ENCODE measurements around the gene METTL2B.

METTL2B gene

DNA sequence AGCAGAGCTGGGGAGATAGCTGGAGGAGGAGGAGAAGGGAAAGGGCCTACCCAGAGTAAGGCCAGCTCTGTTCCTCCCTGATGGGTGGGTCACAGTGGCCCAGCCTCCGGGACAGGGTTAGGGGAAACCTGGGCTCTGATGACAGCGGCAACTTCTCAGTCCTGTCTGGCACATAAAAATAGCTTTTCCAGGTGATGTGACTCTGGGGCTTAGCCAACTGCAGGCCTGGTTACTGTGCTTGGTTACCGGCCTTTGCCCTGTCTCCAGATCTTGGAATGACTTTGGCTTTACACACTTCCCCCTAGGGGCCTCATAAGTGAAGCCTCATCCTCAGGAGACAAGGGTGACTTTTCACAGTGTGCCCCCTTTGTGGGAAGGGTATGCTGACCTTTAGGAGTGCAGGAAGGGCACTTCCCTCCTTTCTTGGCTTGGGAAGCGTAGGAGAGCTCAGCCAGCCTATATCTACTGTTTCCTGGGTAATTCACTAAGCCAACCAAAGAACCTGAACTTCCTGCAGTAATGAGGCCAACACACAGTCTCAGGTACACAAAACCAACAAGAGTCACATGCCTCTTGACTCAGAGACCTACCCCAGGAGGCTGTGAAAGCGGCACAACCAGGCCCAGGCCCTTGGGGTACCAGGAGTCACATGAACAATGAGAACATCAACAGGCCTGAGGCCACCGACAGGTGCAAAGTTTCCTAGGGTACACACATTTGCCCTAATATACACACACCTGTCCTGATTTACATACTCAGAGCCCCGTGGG lies 32.5 kb upstream of the METTL2B start:
- H3K27ac ChIP-seq (ENCODE audit: low read depth in 2 of 2, low read length in 2 of 2): peak overlapping the region; percentile 69 to 82
- peaks cover 12 to 16% of the 10 kb centered on the region in 2 donors for H3K4me1 ChIP-seq (ENCODE audit: control insufficient read depth in 2 of 2, insufficient read depth in 2 of 2, low read length in 2 of 2)
- no peaks in the 10 kb centered on the region for H3K36me3 ChIP-seq (ENCODE audit: control insufficient read depth in 2 of 2, insufficient read depth in 2 of 2, low read length in 2 of 2)
- H3K27me3 ChIP-seq (ENCODE audit: control insufficient read depth in 2 of 2, insufficient read depth in 2 of 2, low read length in 2 of 2): no peaks in the 10 kb centered on the region
- no peaks in the 10 kb centered on the region for H3K9me3 ChIP-seq (ENCODE audit: control insufficient read depth in 2 of 2, low read length in 2 of 2)
- H3K4me3 ChIP-seq (ENCODE audit: low read length in 2 of 2): no peak overlapping the region
- H3K9ac ChIP-seq (ENCODE audit: low read depth in 1 of 2, low read length in 2 of 2): peak overlapping the region in 1 of 2 donors; percentile 8

- Histone ChIP-seq H3K27me3 (ENCODE audit: control insufficient read depth in 2 of 2, insufficient read depth in 2 of 2, low read length in 2 of 2) (no peaks in the 10 kb centered on the region), H3K36me3 (ENCODE audit: control insufficient read depth in 2 of 2, insufficient read depth in 2 of 2, low read length in 2 of 2) (no peaks in the 10 kb centered on the region), H3K9ac (ENCODE audit: low read depth in 1 of 2, low read length in 2 of 2) (no peak overlapping the region), H3K27ac (ENCODE audit: low read depth in 2 of 2, low read length in 2 of 2) (no peak overlapping the region), H3K4me1 (ENCODE audit: control insufficient read depth in 2 of 2, insufficient read depth in 2 of 2, low read length in 2 of 2) (peaks cover 12 to 16% of the 10 kb centered on the region in 2 donors), H3K4me3 (ENCODE audit: low read length in 2 of 2) (no peak overlapping the region), H3K9me3 (ENCODE audit: control insufficient read depth in 2 of 2, low read length in 2 of 2) (no peaks in the 10 kb centered on the region)
Measured at GRCh38 chr7:128446306-128446705, 30.2 kb upstream of the METTL2B start.

- Histone ChIP-seq H3K9me3 (ENCODE audit: control insufficient read depth in 2 of 2, low read length in 2 of 2) (no peaks in the 10 kb centered on the region), H3K9ac (ENCODE audit: low read depth in 1 of 2, low read length in 2 of 2) (no peak overlapping the region), H3K27me3 (ENCODE audit: control insufficient read depth in 2 of 2, insufficient read depth in 2 of 2, low read length in 2 of 2) (no peaks in the 10 kb centered on the region), H3K36me3 (ENCODE audit: control insufficient read depth in 2 of 2, insufficient read depth in 2 of 2, low read length in 2 of 2) (no peaks in the 10 kb centered on the region), H3K27ac (ENCODE audit: low read depth in 2 of 2, low read length in 2 of 2) (no peak overlapping the region), H3K4me3 (ENCODE audit: low read length in 2 of 2) (no peak overlapping the region), H3K4me1 (ENCODE audit: control insufficient read depth in 2 of 2, insufficient read depth in 2 of 2, low read length in 2 of 2) (peaks cover 12 to 16% of the 10 kb centered on the region in 2 donors)
Measured at GRCh38 chr7:128447941-128448564, 28.5 kb upstream of the METTL2B start.

DNA sequence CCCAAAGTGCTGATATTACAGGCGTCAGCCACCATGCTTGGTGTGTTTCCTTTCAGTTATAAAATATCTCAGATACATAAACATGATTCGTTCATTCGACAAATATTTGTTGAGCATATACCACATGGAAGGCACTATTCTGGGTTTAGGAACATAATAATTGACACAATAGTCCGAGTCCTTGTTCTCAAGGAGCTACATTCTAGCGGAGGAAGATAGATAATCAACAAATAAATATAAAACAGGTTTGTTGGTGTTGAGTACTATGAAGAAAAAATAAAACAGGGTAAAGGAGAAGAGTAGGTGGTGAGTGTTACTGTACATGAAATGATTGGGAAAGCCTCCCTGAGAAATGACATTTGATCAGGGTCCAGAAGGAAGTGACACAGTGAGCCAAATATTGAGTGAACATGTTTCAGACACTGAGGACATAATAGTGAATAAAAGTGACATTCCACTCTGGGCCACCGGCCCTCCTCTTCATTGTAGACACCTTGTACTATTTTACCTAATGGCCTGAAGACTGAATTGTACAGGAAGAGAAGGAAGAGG lies 27.7 kb upstream of the METTL2B start:
- no peak overlapping the region for H3K27ac ChIP-seq (ENCODE audit: low read depth in 2 of 2, low read length in 2 of 2)

GRCh38 chr7:128450409-128450808 lies 26.1 kb upstream of the METTL2B start:
- Histone ChIP-seq H3K9ac (ENCODE audit: low read depth in 1 of 2, low read length in 2 of 2) (no peak overlapping the region), H3K36me3 (ENCODE audit: control insufficient read depth in 2 of 2, insufficient read depth in 2 of 2, low read length in 2 of 2) (no peaks in the 10 kb centered on the region), H3K27ac (ENCODE audit: low read depth in 2 of 2, low read length in 2 of 2) (no peak overlapping the region), H3K9me3 (ENCODE audit: control insufficient read depth in 2 of 2, low read length in 2 of 2) (no peaks in the 10 kb centered on the region), H3K27me3 (ENCODE audit: control insufficient read depth in 2 of 2, insufficient read depth in 2 of 2, low read length in 2 of 2) (no peaks in the 10 kb centered on the region), H3K4me1 (ENCODE audit: control insufficient read depth in 2 of 2, insufficient read depth in 2 of 2, low read length in 2 of 2) (peaks cover 5 to 14% of the 10 kb centered on the region in 2 donors), H3K4me3 (ENCODE audit: low read length in 2 of 2) (no peak overlapping the region)

More for the DNA sequence above, 27.7 kb upstream of the METTL2B start:
- Histone ChIP-seq H3K4me3 (ENCODE audit: low read length in 2 of 2) (no peak overlapping the region), H3K9me3 (ENCODE audit: control insufficient read depth in 2 of 2, low read length in 2 of 2) (no peaks in the 10 kb centered on the region), H3K36me3 (ENCODE audit: control insufficient read depth in 2 of 2, insufficient read depth in 2 of 2, low read length in 2 of 2) (no peaks in the 10 kb centered on the region), H3K9ac (ENCODE audit: low read depth in 1 of 2, low read length in 2 of 2) (no peak overlapping the region), H3K27me3 (ENCODE audit: control insufficient read depth in 2 of 2, insufficient read depth in 2 of 2, low read length in 2 of 2) (no peaks in the 10 kb centered on the region), H3K4me1 (ENCODE audit: control insufficient read depth in 2 of 2, insufficient read depth in 2 of 2, low read length in 2 of 2) (peaks cover 7 to 11% of the 10 kb centered on the region in 2 donors)

DNA sequence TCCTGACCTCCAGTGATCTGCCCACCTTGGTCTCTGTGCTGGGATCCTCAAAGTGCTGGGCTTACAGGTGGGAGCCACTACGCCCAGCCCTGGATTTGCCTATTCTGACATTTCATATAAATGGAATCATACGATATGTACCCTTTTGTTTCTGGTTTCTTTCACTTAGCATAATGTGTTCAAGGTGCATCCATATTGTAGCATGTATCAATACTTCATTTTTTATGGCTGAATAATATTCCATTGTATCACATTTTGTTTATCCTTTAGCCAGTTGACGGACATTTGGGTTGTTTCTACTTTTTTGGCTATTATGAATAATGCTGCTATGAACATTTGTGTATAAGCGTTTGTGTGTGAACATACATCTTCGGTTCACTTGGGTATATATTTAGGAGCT lies 25.6 kb upstream of the METTL2B start:
- no peaks in the 10 kb centered on the region for H3K9me3 ChIP-seq (ENCODE audit: control insufficient read depth in 2 of 2, low read length in 2 of 2)
- H3K36me3 ChIP-seq (ENCODE audit: control insufficient read depth in 2 of 2, insufficient read depth in 2 of 2, low read length in 2 of 2): no peaks in the 10 kb centered on the region

GRCh38 chr7:128452552-128452951 lies 24.0 kb upstream of the METTL2B start:
- peaks cover 1 to 2% of the 10 kb centered on the region in 2 donors for H3K36me3 ChIP-seq (ENCODE audit: control insufficient read depth in 2 of 2, insufficient read depth in 2 of 2, low read length in 2 of 2)
- no peak overlapping the region for H3K4me3 ChIP-seq (ENCODE audit: low read length in 2 of 2)
- H3K9ac ChIP-seq (ENCODE audit: low read depth in 1 of 2, low read length in 2 of 2): no peak overlapping the region
- H3K27ac ChIP-seq (ENCODE audit: low read depth in 2 of 2, low read length in 2 of 2): no peak overlapping the region
- H3K4me1 ChIP-seq (ENCODE audit: control insufficient read depth in 2 of 2, insufficient read depth in 2 of 2, low read length in 2 of 2): peaks cover 7 to 25% of the 10 kb centered on the region in 2 donors
- H3K9me3 ChIP-seq (ENCODE audit: control insufficient read depth in 2 of 2, low read length in 2 of 2): no peaks in the 10 kb centered on the region
- no peaks in the 10 kb centered on the region for H3K27me3 ChIP-seq (ENCODE audit: control insufficient read depth in 2 of 2, insufficient read depth in 2 of 2, low read length in 2 of 2)

More for the DNA sequence above, 25.6 kb upstream of the METTL2B start:
- Histone ChIP-seq H3K27ac (ENCODE audit: low read depth in 2 of 2, low read length in 2 of 2) (no peak overlapping the region), H3K4me1 (ENCODE audit: control insufficient read depth in 2 of 2, insufficient read depth in 2 of 2, low read length in 2 of 2) (peaks cover 5 to 14% of the 10 kb centered on the region in 2 donors), H3K9ac (ENCODE audit: low read depth in 1 of 2, low read length in 2 of 2) (no peak overlapping the region), H3K27me3 (ENCODE audit: control insufficient read depth in 2 of 2, insufficient read depth in 2 of 2, low read length in 2 of 2) (no peaks in the 10 kb centered on the region), H3K4me3 (ENCODE audit: low read length in 2 of 2) (no peak overlapping the region)

- H3K4me1 ChIP-seq (ENCODE audit: control insufficient read depth in 2 of 2, insufficient read depth in 2 of 2, low read length in 2 of 2): peaks cover 18 to 32% of the 10 kb centered on the region in 2 donors
- H3K9ac ChIP-seq (ENCODE audit: low read depth in 1 of 2, low read length in 2 of 2): no peak overlapping the region
Measured at GRCh38 chr7:128453836-128454804, 22.4 kb upstream of the METTL2B start.

DNA sequence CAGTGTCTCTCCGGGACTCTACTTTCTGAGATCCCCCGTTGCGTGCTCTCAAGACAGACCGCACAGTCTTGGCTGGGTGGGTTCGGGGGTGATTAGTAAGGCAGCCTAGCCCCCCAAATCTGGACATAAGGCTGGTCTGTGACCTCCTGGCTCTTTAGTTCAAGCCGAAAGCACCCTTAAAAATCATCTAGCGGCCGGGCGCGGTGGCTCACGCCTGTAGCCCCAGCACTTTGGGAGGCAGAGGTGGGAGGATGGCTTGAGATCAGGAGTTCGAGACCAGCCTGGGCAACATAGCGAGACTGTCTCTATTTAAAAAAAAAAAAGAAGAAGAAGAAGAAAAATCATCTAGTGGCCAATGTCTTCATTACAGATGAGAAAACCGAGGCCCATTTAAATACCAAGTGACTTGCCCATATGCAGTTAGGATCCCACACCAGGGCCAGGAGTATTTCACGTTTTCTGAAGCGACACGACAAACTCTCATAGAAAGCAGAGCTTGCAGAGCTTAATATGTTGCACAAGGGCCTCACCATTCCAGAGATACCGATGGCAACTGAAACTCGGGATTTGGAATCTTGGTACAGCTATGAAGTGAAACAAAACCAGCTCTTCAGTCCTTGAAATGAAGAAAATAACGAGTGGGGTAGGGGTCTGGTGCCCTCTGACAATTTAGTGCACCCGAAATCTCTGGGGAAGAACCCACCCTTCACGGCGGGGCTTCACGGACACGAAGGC lies 21.6 kb upstream of the METTL2B start:
- Histone ChIP-seq H3K9me3 (ENCODE audit: control insufficient read depth in 2 of 2, low read length in 2 of 2) (no peaks in the 10 kb centered on the region), H3K4me3 (ENCODE audit: low read length in 2 of 2) (peak overlapping the region; percentile 80 to 84), H3K36me3 (ENCODE audit: control insufficient read depth in 2 of 2, insufficient read depth in 2 of 2, low read length in 2 of 2) (peaks cover 1 to 6% of the 10 kb centered on the region in 2 donors), H3K4me1 (ENCODE audit: control insufficient read depth in 2 of 2, insufficient read depth in 2 of 2, low read length in 2 of 2) (peaks cover 19 to 39% of the 10 kb centered on the region in 2 donors), H3K27me3 (ENCODE audit: control insufficient read depth in 2 of 2, insufficient read depth in 2 of 2, low read length in 2 of 2) (no peaks in the 10 kb centered on the region), H3K27ac (ENCODE audit: low read depth in 2 of 2, low read length in 2 of 2) (peak overlapping the region; percentile 79 to 83), H3K9ac (ENCODE audit: low read depth in 1 of 2, low read length in 2 of 2) (peak overlapping the region; percentile 80 to 86)

More at GRCh38 chr7:128453836-128454804, 22.4 kb upstream of the METTL2B start:
- Histone ChIP-seq H3K27me3 (ENCODE audit: control insufficient read depth in 2 of 2, insufficient read depth in 2 of 2, low read length in 2 of 2) (no peaks in the 10 kb centered on the region), H3K9me3 (ENCODE audit: control insufficient read depth in 2 of 2, low read length in 2 of 2) (no peaks in the 10 kb centered on the region), H3K4me3 (ENCODE audit: low read length in 2 of 2) (peak overlapping the region in 1 of 2 donors; percentile 2), H3K27ac (ENCODE audit: low read depth in 2 of 2, low read length in 2 of 2) (peak overlapping the region; percentile 79 to 83), H3K36me3 (ENCODE audit: control insufficient read depth in 2 of 2, insufficient read depth in 2 of 2, low read length in 2 of 2) (peaks cover 1 to 6% of the 10 kb centered on the region in 2 donors)

Data from mucosa of rectum (tissue), 2 donors.